B cell (primary cell): ENCODE measurements around the gene PFKFB1. TPM values are rescaled to one million over a fixed set of nuclear protein-coding genes. Genes with fewer than 3 reads are reported as not detected.

Experiments used
- ATAC-seq: fragments of 200-7000 bp; cut with Tn5 transposase; one replicate; pipeline ENCODE4 v1.10.0; 2021; ENCODE audit warnings: low read depth, mild to moderate bottlenecking, moderate number of reproducible peaks, moderate library complexity
- CTCF ChIA-PET: fragments of 350-600 bp; sonication (Branson Sonifier 250); formaldehyde crosslinking; loops from one replicate; lab custom pipeline; 2021; ENCODE audit warnings: antibody characterized with exemption, inconsistent platforms; lab: Charles Lee
- POLR2A ChIA-PET: fragments of 350-600 bp; sonication (Branson Sonifier 250); formaldehyde crosslinking; loops from one replicate; lab custom pipeline; 2021; ENCODE audit warnings: antibody characterized with exemption; lab: Charles Lee
- DNase-seq: peaks from one replicate; pipeline ENCODE4 v3.0.0; 2013
- H2AFZ ChIP-seq: 2 replicates; pipeline ENCODE4 v1.6.1; 2012; ENCODE audit warnings: mild to moderate bottlenecking, low read depth, low read length; ENCODE audit not compliant: insufficient read depth, poor library complexity, severe bottlenecking
- H3K27ac ChIP-seq, 2 donors: 1 replicate in 1 of 2; 2 replicates in 1 of 2; pipeline ENCODE4 v1.5.1; 2012 to 2013; ENCODE audit warnings: low read length in 2 of 2, mild to moderate bottlenecking in 2 of 2, moderate library complexity in 1 of 2
- H3K27me3 ChIP-seq, 4 experiments: fragments of 200-600 bp in 1 of 4; sonication (generic) in 1 of 4; replicated peaks in 1 of 4; 1 replicate in 2 of 4; 2 replicates in 2 of 4; pipeline versions ENCODE4 v1.6.1 to v1.7.0; 2013 to 2016; ENCODE audit warnings: low read length in 3 of 4, mild to moderate bottlenecking in 2 of 4, mixed read lengths in 1 of 4, moderate library complexity in 1 of 4; ENCODE audit not compliant: insufficient read depth in 4 of 4, control insufficient read depth in 3 of 4; ENCODE audit errors: control extremely low read depth in 1 of 4
- H3K36me3 ChIP-seq, 2 experiments: replicated peaks in 1 of 2; 1 replicate in 1 of 2; 2 replicates in 1 of 2; pipeline versions ENCODE4 v1.6.1 to v1.7.1; 2013; ENCODE audit warnings: low read length in 1 of 2; ENCODE audit not compliant: insufficient read depth in 2 of 2, control insufficient read depth in 1 of 2; ENCODE audit errors: control extremely low read depth in 1 of 2, extremely low read depth in 1 of 2
- H3K4me1 ChIP-seq, 2 donors: fragments of 200-600 bp in 1 of 2; sonication (generic) in 1 of 2; 1 replicate in 1 of 2; 2 replicates in 1 of 2; pipeline versions ENCODE4 v1.5.1 to v1.6.1; 2013 to 2017; ENCODE audit warnings: low read length in 2 of 2; ENCODE audit not compliant: control insufficient read depth in 2 of 2, insufficient read depth in 2 of 2
- H3K4me2 ChIP-seq: replicated peaks from 2 replicates; pipeline ENCODE3; 2012; ENCODE audit warnings: mild to moderate bottlenecking, low read depth, low read length; ENCODE audit not compliant: poor library complexity, severe bottlenecking
- H3K4me3 ChIP-seq, 5 experiments: fragments of 200-600 bp in 1 of 5; sonication (generic) in 1 of 5; 1 replicate in 3 of 5; 2 replicates in 2 of 5; pipeline versions ENCODE4 v1.5.1 to v1.7.0; 2011 to 2016; ENCODE audit warnings: low read length in 4 of 5, mild to moderate bottlenecking in 4 of 5, low read depth in 2 of 5, control low read depth in 1 of 5, moderate library complexity in 1 of 5; ENCODE audit not compliant: insufficient read depth in 1 of 5; ENCODE audit errors: control extremely low read depth in 1 of 5, extremely low read depth in 1 of 5
- H3K79me2 ChIP-seq: fragments of 200-600 bp; sonication (generic); one replicate; pipeline ENCODE4 v1.6.0; 2016; ENCODE audit warnings: low read length; ENCODE audit not compliant: control insufficient read depth, insufficient read depth
- H3K9ac ChIP-seq: fragments of 200-600 bp; sonication (generic); 2 replicates; pipeline ENCODE4 v1.6.1; 2017; ENCODE audit warnings: mild to moderate bottlenecking, low read length, moderate library complexity
- H3K9me3 ChIP-seq, 3 donors: one replicate each; pipeline versions ENCODE4 v1.6.1 to v1.7.1; 2013; ENCODE audit warnings: low read length in 2 of 3; ENCODE audit not compliant: control insufficient read depth in 2 of 3, insufficient read depth in 1 of 3; ENCODE audit errors: control extremely low read depth in 1 of 3
- H4K20me1 ChIP-seq: 2 replicates; pipeline ENCODE4 v1.6.0; 2012; ENCODE audit warnings: mild to moderate bottlenecking, low read length; ENCODE audit not compliant: insufficient read depth, control insufficient read depth, poor library complexity, severe bottlenecking
- H3K27ac Mint-ChIP-seq: one replicate; pipeline ENCODE4 v1.8.0; 2021; ENCODE audit warnings: mixed read lengths
- H3K27me3 Mint-ChIP-seq: one replicate; pipeline ENCODE4 v1.8.0; 2021; ENCODE audit warnings: mixed read lengths
- H3K4me1 Mint-ChIP-seq: one replicate; pipeline ENCODE4 v1.8.0; 2021; ENCODE audit warnings: mixed read lengths
- H3K4me3 Mint-ChIP-seq: one replicate; pipeline ENCODE4 v1.8.0; 2021; ENCODE audit warnings: mixed read lengths
- H3K9me3 Mint-ChIP-seq: one replicate; pipeline ENCODE4 v1.8.0; 2022; ENCODE audit warnings: mixed read lengths; ENCODE audit not compliant: insufficient read depth
- EZH2 ChIP-seq: IDR thresholded peaks from 2 replicates; pipeline ENCODE4 v1.6.1; 2012; ENCODE audit warnings: borderline replicate concordance, low read depth, mild to moderate bottlenecking, moderate library complexity, low read length; ENCODE audit not compliant: insufficient read depth, poor library complexity, severe bottlenecking
- WGBS: methylation state at CpG from one replicate; pipeline ENCODE4 v1.1.5; 2013; ENCODE audit warnings: missing lambda C conversion rate; ENCODE audit not compliant: insufficient coverage; 5-methylcytosine and 5-hydroxymethylcytosine counted together
- intact Hi-C: fragments of 100-400 bp; cut with micrococcal nuclease; formaldehyde crosslinking; loops from one replicate; pipeline ENCODE4 v1.10.0; 2022
- polyA minus RNA-seq: library from RNA; depleted of rRNA, polyadenylated mRNA; stranded (reverse); fragments of >200 nt; gene quantifications from 2 replicates; pipeline ENCODE4 v1.2.3, GENCODE V29; 2012
- polyA plus RNA-seq: library from polyadenylated mRNA; depleted of rRNA; stranded (reverse); fragments of >200 nt; gene quantifications from 2 replicates; pipeline ENCODE4 v1.2.3, GENCODE V29; 2012
- total RNA-seq, 2 donors: library from RNA; stranded (reverse); fragments of 120-200 nt in 1 of 2; gene quantifications; 1 replicate in 1 of 2; 2 replicates in 1 of 2; pipeline versions ENCODE4 v1.2.3 to v1.2.4, GENCODE V29; 2013 to 2022
- TF ChIP-seq, protein P1 (sequence below): fragments of 200-600 bp; IDR thresholded peaks from one replicate; pipeline ENCODE4 v1.8.0; 2022; ENCODE audit warnings: antibody characterized with exemption, mild to moderate bottlenecking

The PFKFB1 gene
- total RNA-seq (0.47 and 0.56 TPM in 2 replicates), polyA plus RNA-seq (0.32 and 0.37 TPM in 2 replicates), polyA minus RNA-seq (0.14 TPM in 1 of 2 replicates, not detected in the other)
- 0.19 TPM for total RNA-seq (2013)

- Mint-ChIP-seq H3K4me3 (no peak within 1 kb of the TSS), H3K27ac (no peak within 1 kb of the TSS), H3K9me3 (no peaks in the 10 kb centered on the region), H3K4me1 (peaks cover 4% of the 10 kb centered on the region), H3K27me3 (no peaks in the 10 kb centered on the region)
- Histone ChIP-seq H3K27ac (no peak within 1 kb of the TSS), H3K4me1 (peaks cover 0 to 7% of the 10 kb centered on the region in 2 donors), H3K4me3 (no peak within 1 kb of the TSS), H4K20me1 (no peaks in the 10 kb centered on the region), H3K9ac (no peak within 1 kb of the TSS), H3K9me3 (no peaks in the 10 kb centered on the region), H3K36me3 (no peaks in the 10 kb centered on the region), H3K4me2 (no peak within 1 kb of the TSS), H3K79me2 (no peaks in the 10 kb centered on the region), H2AFZ (no peak within 1 kb of the TSS), H3K27me3 (no peaks in the 10 kb centered on the region)
- DNase-seq (no peak), ATAC-seq (no peak)
- ChIA-PET CTCF (no interaction called here), POLR2A (no interaction called here)
- no CpG with 5 or more reads among the region's 2 CpGs for WGBS
- intact Hi-C loops: no loop called here
- TF ChIP-seq, protein P1, sequence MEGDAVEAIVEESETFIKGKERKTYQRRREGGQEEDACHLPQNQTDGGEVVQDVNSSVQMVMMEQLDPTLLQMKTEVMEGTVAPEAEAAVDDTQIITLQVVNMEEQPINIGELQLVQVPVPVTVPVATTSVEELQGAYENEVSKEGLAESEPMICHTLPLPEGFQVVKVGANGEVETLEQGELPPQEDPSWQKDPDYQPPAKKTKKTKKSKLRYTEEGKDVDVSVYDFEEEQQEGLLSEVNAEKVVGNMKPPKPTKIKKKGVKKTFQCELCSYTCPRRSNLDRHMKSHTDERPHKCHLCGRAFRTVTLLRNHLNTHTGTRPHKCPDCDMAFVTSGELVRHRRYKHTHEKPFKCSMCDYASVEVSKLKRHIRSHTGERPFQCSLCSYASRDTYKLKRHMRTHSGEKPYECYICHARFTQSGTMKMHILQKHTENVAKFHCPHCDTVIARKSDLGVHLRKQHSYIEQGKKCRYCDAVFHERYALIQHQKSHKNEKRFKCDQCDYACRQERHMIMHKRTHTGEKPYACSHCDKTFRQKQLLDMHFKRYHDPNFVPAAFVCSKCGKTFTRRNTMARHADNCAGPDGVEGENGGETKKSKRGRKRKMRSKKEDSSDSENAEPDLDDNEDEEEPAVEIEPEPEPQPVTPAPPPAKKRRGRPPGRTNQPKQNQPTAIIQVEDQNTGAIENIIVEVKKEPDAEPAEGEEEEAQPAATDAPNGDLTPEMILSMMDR: no peak
- no peak for TF ChIP-seq EZH2
These were observed at the start of gene PFKFB1 for GRCh38 chrX:54994099-54994498. Gene PFKFB1, minus strand, starts transcription at chrX:54994188. Its CDS starts 181 bp downstream, at chrX:54994007.

DNA sequence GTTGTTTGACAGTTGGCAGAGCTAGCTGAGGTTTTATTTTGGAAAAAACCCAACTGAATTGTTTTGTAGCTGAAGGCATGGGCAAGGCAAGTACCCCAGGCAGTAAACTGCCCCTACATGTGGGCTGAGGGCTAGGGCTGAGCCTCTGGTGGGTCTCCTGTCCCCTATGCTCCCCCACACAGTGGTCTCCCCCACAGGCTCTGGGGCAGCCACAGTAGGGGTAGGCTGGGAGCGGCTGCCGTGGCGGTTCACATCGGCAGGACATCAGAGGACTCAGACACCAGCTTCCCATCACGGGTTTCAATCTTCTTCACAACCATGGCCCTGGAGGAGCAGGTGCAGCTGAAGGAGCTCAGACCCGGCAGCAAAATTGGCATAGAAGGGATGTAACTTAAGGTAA is 47.5 kb upstream of the PFKFB1 start:
- Mint-ChIP-seq H3K27ac (no peak overlapping the region), H3K27me3 (no peaks in the 10 kb centered on the region), H3K4me1 (no peaks in the 10 kb centered on the region), H3K4me3 (no peak overlapping the region), H3K9me3 (no peaks in the 10 kb centered on the region)
- Histone ChIP-seq H3K4me1 (no peaks in the 10 kb centered on the region), H3K36me3 (no peaks in the 10 kb centered on the region), H3K27me3 (no peaks in the 10 kb centered on the region), H4K20me1 (no peaks in the 10 kb centered on the region), H3K4me2 (no peak overlapping the region), H3K4me3 (no peak overlapping the region), H3K79me2 (no peaks in the 10 kb centered on the region), H2AFZ (no peak overlapping the region), H3K9ac (no peak overlapping the region), H3K27ac (no peak overlapping the region), H3K9me3 (no peaks in the 10 kb centered on the region)
- TF ChIP-seq, protein P1: no peak
- TF ChIP-seq EZH2: no peak
- intact Hi-C loops: no loop called here
- no CpG with 5 or more reads among the region's 6 CpGs for WGBS
- ATAC-seq (no peak), DNase-seq (no peak)
- ChIA-PET POLR2A (no interaction called here), CTCF (no interaction called here)
